ENCODE measurements around the gene SH3BP5.

- no peak for TF ChIP-seq CTCF (IDR thresholded peaks at IDR 0.05)
- no peak for TF ChIP-seq POLR2A (IDR thresholded peaks at IDR 0.05)
Measured at GRCh38 chr3:15346516-15346915, 14.1 kb upstream of the SH3BP5 start.

Measured in tibial nerve (tissue), 3 donors.